NCI-H2107 treated with DMSO at 0.1 percent for 48 hours (cell line): ENCODE data around the gene FRRS1L.
A peak's percentile ranks its signal among the peaks of the same experiment; 100 is the strongest.

Experiments used
- DNase-seq: peaks from one replicate; lab custom pipeline; 2025; ENCODE audit not compliant: unreplicated experiment; lab: John Stamatoyannopoulos, UW

The FRRS1L gene

GRCh38 chr9:109109967-109110328 lies 57.1 kb downstream of the FRRS1L start:
- DNase-seq = no peak

DNA sequence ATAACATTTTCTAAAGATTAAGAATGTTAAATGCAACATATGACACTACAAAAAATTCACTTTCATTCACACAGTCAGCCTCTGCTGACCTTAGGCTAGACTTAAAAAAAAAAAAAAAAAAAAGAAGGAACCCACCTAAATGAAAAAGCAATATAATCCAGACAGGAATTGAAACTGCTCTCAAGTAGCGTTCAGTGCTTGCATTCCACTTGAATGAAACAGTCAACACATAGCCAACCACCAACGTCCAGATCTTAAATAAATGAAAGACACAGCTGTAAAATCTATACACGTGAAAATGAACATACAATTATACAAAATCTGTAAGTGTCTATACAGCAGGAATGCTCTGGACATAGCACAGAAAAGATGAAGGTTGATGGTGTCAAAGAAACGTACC lies 58.7 kb downstream of the FRRS1L start:
- DNase-seq = no peak

GRCh38 chr9:109107402-109108240 lies 59.4 kb downstream of the FRRS1L start:
- DNase-seq = no peak

- no peak for DNase-seq
These were observed 65.2 kb downstream of the FRRS1L start for GRCh38 chr9:109101810-109102209.

DNA sequence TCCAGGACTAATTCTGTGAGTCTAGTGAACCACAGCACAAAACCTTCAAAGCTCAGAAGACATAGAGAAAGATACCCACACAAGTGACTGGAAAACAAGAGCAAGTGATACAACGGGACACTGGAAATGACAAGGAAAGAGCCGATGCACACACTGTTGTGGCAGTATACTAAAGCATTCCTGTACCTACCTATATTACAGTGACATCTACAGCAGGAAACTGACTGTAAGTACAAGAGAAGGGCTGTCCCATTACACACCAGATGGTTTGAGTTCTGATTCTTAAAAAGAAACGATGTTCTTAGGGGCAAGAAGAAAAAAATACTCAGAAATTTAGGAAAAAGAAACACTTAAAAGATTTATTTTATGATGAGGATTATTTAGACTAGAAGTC lies 65.8 kb downstream of the FRRS1L start:
- DNase-seq = no peak

- no peak for DNase-seq
These were observed 66.4 kb downstream of the FRRS1L start for GRCh38 chr9:109100543-109101201.

GRCh38 chr9:109098960-109099308 lies 68.1 kb downstream of the FRRS1L start:
- DNase-seq = no peak

GRCh38 chr9:109098171-109098959 lies 68.7 kb downstream of the FRRS1L start:
- DNase-seq = peak; percentile 90

GRCh38 chr9:109097146-109097545 lies 69.9 kb downstream of the FRRS1L start:
- no peak for DNase-seq

DNA sequence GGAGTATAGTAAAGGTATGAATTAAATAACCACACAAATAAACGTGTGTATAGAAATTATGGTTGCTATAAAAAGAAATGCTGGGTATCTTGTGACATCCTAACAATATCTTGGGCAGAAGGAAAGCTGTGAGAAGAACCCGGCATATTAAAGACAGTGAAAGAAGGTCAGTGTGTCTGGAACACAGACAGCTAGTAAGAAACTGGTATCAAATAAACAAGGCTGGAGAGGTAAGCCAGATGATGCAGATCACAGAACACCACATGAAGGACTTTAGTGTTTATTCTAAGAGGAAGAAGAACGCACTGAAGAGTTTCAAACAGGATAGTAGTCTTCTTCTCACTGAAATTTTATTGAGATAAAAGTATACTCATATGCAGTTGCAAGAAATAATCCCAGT lies 71.7 kb downstream of the FRRS1L start:
- no peak for DNase-seq

DNA sequence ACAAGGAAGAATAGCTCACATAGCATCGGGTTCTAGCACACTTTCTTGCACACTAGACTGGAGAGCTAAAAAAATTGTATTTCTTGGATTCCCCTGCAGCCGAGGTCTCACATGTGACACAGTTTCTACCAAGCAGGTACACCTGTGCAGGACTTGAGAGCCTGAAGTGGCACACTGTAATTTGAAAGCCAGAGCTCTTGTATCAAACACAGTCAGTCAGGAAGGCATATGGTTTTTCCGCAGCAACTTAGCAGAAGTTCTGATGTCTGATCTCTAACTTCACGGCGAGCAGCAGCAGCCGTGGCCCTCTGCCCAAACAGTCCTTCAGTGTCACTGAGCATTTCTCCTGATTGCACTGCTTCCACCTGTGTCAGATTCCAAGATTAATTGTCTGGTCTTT lies 72.8 kb downstream of the FRRS1L start:
- DNase-seq = no peak

DNA sequence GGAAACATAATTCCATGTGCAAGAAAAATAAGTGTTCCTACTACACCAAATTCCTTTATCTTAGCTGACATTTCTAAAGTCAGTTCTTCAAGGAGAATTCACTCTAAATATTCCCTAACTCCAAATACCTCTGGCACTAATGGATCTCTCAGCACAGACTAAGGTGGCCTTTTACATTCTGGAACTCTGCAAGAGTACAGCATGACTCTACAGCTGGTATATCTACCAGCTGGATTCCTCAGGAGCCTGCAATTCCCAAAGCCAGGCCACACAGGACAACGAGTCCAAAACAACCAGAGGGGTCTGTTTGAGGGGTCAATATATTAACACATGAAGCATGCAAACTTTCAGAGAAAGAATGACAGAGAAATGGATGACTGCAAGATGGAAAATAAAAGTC lies 74.5 kb downstream of the FRRS1L start:
- no peak for DNase-seq

- no peak for DNase-seq
These were observed 74.9 kb downstream of the FRRS1L start for GRCh38 chr9:109092051-109092580.

DNA sequence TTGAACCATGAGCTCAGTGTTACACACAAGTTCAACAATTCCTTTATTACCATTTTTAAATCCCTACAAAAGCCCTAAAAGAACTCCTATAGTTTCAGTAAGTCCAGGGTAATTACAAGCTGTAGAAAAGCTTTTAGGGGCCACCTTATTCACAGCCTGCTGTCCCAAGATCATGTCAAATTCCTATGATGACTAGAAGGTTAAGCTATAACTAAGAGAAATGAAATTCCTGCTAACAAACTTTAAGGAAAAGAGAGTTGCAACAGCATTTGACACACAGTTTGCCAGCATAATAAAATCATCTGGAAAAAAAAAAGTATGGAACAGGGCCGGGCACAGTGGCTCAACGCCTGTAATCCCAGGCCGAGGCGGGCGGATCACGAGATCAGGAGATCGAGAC lies 78.8 kb downstream of the FRRS1L start:
- no peak for DNase-seq

DNA sequence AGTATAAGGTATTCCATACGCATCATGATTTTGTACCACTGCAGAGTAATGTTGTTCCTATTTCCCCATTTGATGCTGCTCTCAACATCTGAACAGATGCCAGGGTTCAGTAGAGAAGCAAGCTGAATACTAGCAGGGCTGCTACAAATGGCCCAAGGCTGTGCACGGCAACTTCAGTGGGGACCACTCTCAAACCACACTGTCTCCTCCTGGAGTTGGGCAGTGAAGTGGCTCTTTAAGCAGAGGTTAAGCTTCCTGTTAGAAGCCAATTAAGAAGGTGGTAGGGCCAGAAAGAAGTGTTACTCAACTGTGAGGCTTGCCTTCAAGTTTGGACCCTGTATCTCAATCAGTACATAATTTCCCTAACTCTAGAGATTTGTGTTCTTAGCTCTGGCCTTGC lies 79.3 kb downstream of the FRRS1L start:
- DNase-seq = no peak

- DNase-seq = no peak
These were observed 80.8 kb downstream of the FRRS1L start for GRCh38 chr9:109086221-109086620.

DNA sequence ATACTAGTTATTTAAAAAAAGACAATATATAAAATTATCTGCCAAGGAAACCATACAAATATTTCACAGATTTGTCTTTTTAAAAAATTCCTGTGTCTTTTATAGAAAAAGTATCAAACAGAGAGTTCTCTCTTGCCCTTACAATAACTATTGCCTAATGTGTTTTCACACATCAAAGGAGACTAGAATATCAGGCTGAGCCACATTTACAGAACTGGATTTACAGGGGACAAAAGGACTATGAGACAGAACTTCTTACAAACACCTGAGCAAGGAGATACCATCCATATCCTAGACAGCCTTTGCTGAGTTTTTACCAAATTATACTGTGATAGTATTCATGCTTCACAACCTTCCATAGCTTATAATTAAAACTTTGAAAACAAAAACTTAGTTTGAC lies 81.5 kb downstream of the FRRS1L start:
- DNase-seq = no peak

DNA sequence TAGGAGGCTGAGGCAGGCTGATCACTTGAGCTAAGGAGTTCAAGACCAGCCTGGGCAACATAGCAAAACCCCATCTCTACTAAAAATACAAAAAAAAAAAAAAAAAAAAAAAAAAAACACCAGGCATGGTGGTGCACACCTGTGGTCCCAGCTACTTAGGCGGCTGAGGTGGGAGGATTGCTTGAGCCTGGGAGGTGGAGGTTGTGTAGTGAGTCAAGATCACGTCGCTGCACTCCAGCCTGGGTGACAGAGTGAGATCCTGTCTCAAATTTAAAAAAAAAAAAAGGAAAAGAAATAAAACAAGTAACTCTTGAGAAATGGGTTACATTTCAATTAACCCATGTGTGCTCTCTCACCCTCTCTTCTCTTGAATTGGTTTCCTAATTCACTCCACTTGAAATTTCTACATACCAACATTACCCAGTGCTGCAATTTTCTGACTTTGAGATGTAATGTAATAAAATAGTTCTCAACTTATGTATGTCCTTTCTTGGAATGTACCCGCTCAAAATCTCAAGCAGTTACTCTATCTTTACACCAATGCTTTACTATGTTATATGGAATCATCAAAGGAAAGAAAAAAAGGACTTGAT lies 83.1 kb downstream of the FRRS1L start:
- no peak for DNase-seq

GRCh38 chr9:109083141-109083540 lies 83.9 kb downstream of the FRRS1L start:
- no peak for DNase-seq

GRCh38 chr9:109082091-109082620 lies 84.9 kb downstream of the FRRS1L start:
- no peak for DNase-seq
